ENCODE results near the gene COL6A5. TPM values are rescaled to one million over a fixed set of nuclear protein-coding genes. Genes with fewer than 3 reads are reported as not detected.

COL6A5 gene
- polyA plus RNA-seq, 3 donors: not detected

- Histone ChIP-seq H3K27ac (ENCODE audit: low read depth in 1 of 2, low read length in 2 of 2) (no peak overlapping the region), H3K9me3 (replicated peaks in 1 of 2; ENCODE audit: control insufficient read depth in 1 of 2, insufficient read depth in 1 of 2, low read length in 2 of 2) (no peaks in the 10 kb centered on the region), H3K27me3 (ENCODE audit: control insufficient read depth in 2 of 2, insufficient read depth in 2 of 2, low read length in 2 of 2) (no peaks in the 10 kb centered on the region), H3K4me2 (replicated peaks; ENCODE audit: extremely low read depth, low read length, poor library complexity, severe bottlenecking) (no peak overlapping the region), H3K36me3 (replicated peaks in 1 of 2; ENCODE audit: control insufficient read depth in 1 of 2, insufficient read depth in 2 of 2, low read length in 2 of 2) (no peaks in the 10 kb centered on the region), H3K4me3 (replicated peaks in 1 of 3; ENCODE audit: low read depth in 2 of 3, low read length in 3 of 3) (no peak overlapping the region), H3K79me2 (ENCODE audit: insufficient read depth, low read length) (no peaks in the 10 kb centered on the region), H2AFZ (ENCODE audit: insufficient read depth, low read depth, low read length, poor library complexity, severe bottlenecking) (no peak overlapping the region), H3K9ac (ENCODE audit: insufficient read depth, low read length, poor library complexity, severe bottlenecking) (no peak overlapping the region), H4K20me1 (ENCODE audit: insufficient read depth, low read length) (no peaks in the 10 kb centered on the region), H3K4me1 (ENCODE audit: control insufficient read depth in 1 of 2, insufficient read depth in 2 of 2, low read length in 2 of 2) (no peaks in the 10 kb centered on the region)
- Mint-ChIP-seq H3K27ac (no peak overlapping the region), H3K9me3 (peaks cover 0 to 3% (median 0%) of the 10 kb centered on the region in 7 donors), H3K4me1 (no peaks in the 10 kb centered on the region), H3K27me3 (ENCODE audit: low read depth in 3 of 3) (peaks cover 0 to 2% (median 0%) of the 10 kb centered on the region in 3 donors), H3K4me3 (no peak overlapping the region), H3K36me3 (no peaks in the 10 kb centered on the region)
- TF ChIP-seq, protein P1, sequence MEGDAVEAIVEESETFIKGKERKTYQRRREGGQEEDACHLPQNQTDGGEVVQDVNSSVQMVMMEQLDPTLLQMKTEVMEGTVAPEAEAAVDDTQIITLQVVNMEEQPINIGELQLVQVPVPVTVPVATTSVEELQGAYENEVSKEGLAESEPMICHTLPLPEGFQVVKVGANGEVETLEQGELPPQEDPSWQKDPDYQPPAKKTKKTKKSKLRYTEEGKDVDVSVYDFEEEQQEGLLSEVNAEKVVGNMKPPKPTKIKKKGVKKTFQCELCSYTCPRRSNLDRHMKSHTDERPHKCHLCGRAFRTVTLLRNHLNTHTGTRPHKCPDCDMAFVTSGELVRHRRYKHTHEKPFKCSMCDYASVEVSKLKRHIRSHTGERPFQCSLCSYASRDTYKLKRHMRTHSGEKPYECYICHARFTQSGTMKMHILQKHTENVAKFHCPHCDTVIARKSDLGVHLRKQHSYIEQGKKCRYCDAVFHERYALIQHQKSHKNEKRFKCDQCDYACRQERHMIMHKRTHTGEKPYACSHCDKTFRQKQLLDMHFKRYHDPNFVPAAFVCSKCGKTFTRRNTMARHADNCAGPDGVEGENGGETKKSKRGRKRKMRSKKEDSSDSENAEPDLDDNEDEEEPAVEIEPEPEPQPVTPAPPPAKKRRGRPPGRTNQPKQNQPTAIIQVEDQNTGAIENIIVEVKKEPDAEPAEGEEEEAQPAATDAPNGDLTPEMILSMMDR (IDR thresholded peaks at IDR 0.05): no peak
- DNase-seq: no peak
- WGBS (ENCODE audit: insufficient coverage): no CpG with 5 or more reads among the region's 2 CpGs
- intact Hi-C loops (cut with micrococcal nuclease): no loop called here
These were observed 120.0 kb downstream of the COL6A5 start for GRCh38 chr3:130465521-130465920.

- no peak overlapping the region for H3K27ac ChIP-seq (ENCODE audit: low read depth in 1 of 2, low read length in 2 of 2)
- intact Hi-C loops (cut with micrococcal nuclease): no loop called here
- H3K27me3 ChIP-seq (ENCODE audit: control insufficient read depth in 2 of 2, insufficient read depth in 2 of 2, low read length in 2 of 2): no peaks in the 10 kb centered on the region
- H3K79me2 ChIP-seq (ENCODE audit: insufficient read depth, low read length): no peaks in the 10 kb centered on the region
- Mint-ChIP-seq H3K9me3 (peaks cover 0 to 3% (median 0%) of the 10 kb centered on the region in 7 donors), H3K4me3 (no peak overlapping the region), H3K4me1 (no peaks in the 10 kb centered on the region), H3K27me3 (ENCODE audit: low read depth in 3 of 3) (peaks cover 0 to 3% (median 2%) of the 10 kb centered on the region in 3 donors), H3K36me3 (no peaks in the 10 kb centered on the region), H3K27ac (no peak overlapping the region)
- WGBS (ENCODE audit: insufficient coverage): 100% methylated on average over 1 of the region's 1 CpG
- no peaks in the 10 kb centered on the region for H3K9me3 ChIP-seq (replicated peaks in 1 of 2; ENCODE audit: control insufficient read depth in 1 of 2, insufficient read depth in 1 of 2, low read length in 2 of 2)
- no peak for DNase-seq
- H2AFZ ChIP-seq (ENCODE audit: insufficient read depth, low read depth, low read length, poor library complexity, severe bottlenecking): no peak overlapping the region
- no peaks in the 10 kb centered on the region for H4K20me1 ChIP-seq (ENCODE audit: insufficient read depth, low read length)
- no peak overlapping the region for H3K4me3 ChIP-seq (replicated peaks in 1 of 3; ENCODE audit: low read depth in 2 of 3, low read length in 3 of 3)
- no peaks in the 10 kb centered on the region for H3K36me3 ChIP-seq (replicated peaks in 1 of 2; ENCODE audit: control insufficient read depth in 1 of 2, insufficient read depth in 2 of 2, low read length in 2 of 2)
- H3K9ac ChIP-seq (ENCODE audit: insufficient read depth, low read length, poor library complexity, severe bottlenecking): no peak overlapping the region
- TF ChIP-seq, protein P1 (IDR thresholded peaks at IDR 0.05): no peak
- H3K4me1 ChIP-seq (ENCODE audit: control insufficient read depth in 1 of 2, insufficient read depth in 2 of 2, low read length in 2 of 2): no peaks in the 10 kb centered on the region
- no peak overlapping the region for H3K4me2 ChIP-seq (replicated peaks; ENCODE audit: extremely low read depth, low read length, poor library complexity, severe bottlenecking)
These were observed 122.8 kb downstream of the COL6A5 start for GRCh38 chr3:130468311-130468710.

Measured in CD14-positive monocyte (primary cell).